OCI-LY1 (cell line): ENCODE measurements around the gene TIGD2.

Source experiments
- H2AFZ ChIP-seq: fragments of 200-600 bp; sonication (generic), shearing (Covaris generic); 2 replicates; pipeline ENCODE4 v1.6.0; 2014; ENCODE audit warnings: antibody characterized with exemption, mild to moderate bottlenecking, low read length
- H3F3A ChIP-seq: fragments of 200-600 bp; sonication (generic), shearing (Covaris generic); 2 replicates; pipeline ENCODE4 v1.6.0; 2014; ENCODE audit warnings: mild to moderate bottlenecking, antibody characterized with exemption, low read length, moderate library complexity; ENCODE audit not compliant: insufficient read depth
- H3K27ac ChIP-seq: fragments of 200-600 bp; sonication (generic); 2 replicates; pipeline ENCODE4 v1.5.1; 2014; ENCODE audit warnings: low read length, mixed run types, mild to moderate bottlenecking, low read depth; ENCODE audit not compliant: poor library complexity, severe bottlenecking
- H3K27me3 ChIP-seq: fragments of 200-600 bp; sonication (generic); 2 replicates; pipeline ENCODE4 v1.6.0; 2014; ENCODE audit warnings: antibody characterized with exemption, mild to moderate bottlenecking, low read length, moderate library complexity; ENCODE audit not compliant: insufficient read depth
- H3K36me3 ChIP-seq: fragments of 200-600 bp; sonication (generic); 2 replicates; pipeline ENCODE4 v1.6.1; 2014; ENCODE audit warnings: mild to moderate bottlenecking, antibody characterized with exemption, low read length, moderate library complexity, mixed read lengths; ENCODE audit not compliant: insufficient read depth
- H3K4me1 ChIP-seq: fragments of 200-600 bp; sonication (generic); 2 replicates; pipeline ENCODE4 v1.5.1; 2014; ENCODE audit warnings: mild to moderate bottlenecking, low read length, moderate library complexity; ENCODE audit not compliant: insufficient read depth, severe bottlenecking
- H3K4me2 ChIP-seq: fragments of 200-600 bp; sonication (generic), shearing (Covaris generic); 2 replicates; pipeline ENCODE4 v1.6.1; 2014; ENCODE audit warnings: low read length
- H3K4me3 ChIP-seq: fragments of 200-600 bp; sonication (generic); 2 replicates; pipeline ENCODE4 v1.5.1; 2014; ENCODE audit warnings: low read length, low read depth, mild to moderate bottlenecking, mixed read lengths; ENCODE audit not compliant: poor library complexity, severe bottlenecking
- H3K79me2 ChIP-seq: fragments of 200-600 bp; shearing (Covaris generic); 2 replicates; pipeline ENCODE4 v1.6.1; 2016; ENCODE audit warnings: mixed run types, low read length, mixed read lengths; ENCODE audit not compliant: insufficient read depth
- H3K9ac ChIP-seq: fragments of 200-600 bp; sonication (generic), shearing (Covaris generic); 2 replicates; pipeline ENCODE4 v1.6.1; 2014; ENCODE audit warnings: mild to moderate bottlenecking, low read length, mixed read lengths
- H3K9me2 ChIP-seq: fragments of 200-600 bp; sonication (generic), shearing (Covaris generic); 2 replicates; pipeline ENCODE4 v1.6.1; 2014; ENCODE audit warnings: low read depth, mild to moderate bottlenecking, low read length, mixed read lengths
- H3K9me3 ChIP-seq: fragments of 200-600 bp; shearing (Covaris generic); 2 replicates; pipeline ENCODE4 v1.6.1; 2014; ENCODE audit warnings: low read length, mixed read lengths
- H4K20me1 ChIP-seq: fragments of 200-600 bp; sonication (generic), shearing (Covaris generic); 2 replicates; pipeline ENCODE4 v1.6.0; 2016; ENCODE audit warnings: mild to moderate bottlenecking, low read length; ENCODE audit not compliant: insufficient read depth
- CTCF ChIP-seq: fragments of 200-600 bp; sonication (generic), shearing (Covaris generic); IDR thresholded peaks from 2 replicates; pipeline ENCODE4 v1.5.1; 2017; ENCODE audit warnings: mild to moderate bottlenecking, antibody characterized with exemption, low read length, moderate library complexity, mixed read lengths
- EZH2 ChIP-seq: fragments of 200-600 bp; sonication (generic), shearing (Covaris generic); IDR thresholded peaks from 2 replicates; pipeline ENCODE4 v1.8.0; 2017; ENCODE audit warnings: borderline replicate concordance, mixed run types, mild to moderate bottlenecking, antibody characterized with exemption, low read length, moderate library complexity, mixed read lengths

TIGD2 gene

GRCh38 chr4:89069481-89069880 lies 41.9 kb upstream of the TIGD2 start:
- Histone ChIP-seq H3F3A (no peaks in the 10 kb centered on the region), H3K27ac (no peak overlapping the region), H3K9ac (no peak overlapping the region), H3K36me3 (no peaks in the 10 kb centered on the region), H3K79me2 (no peaks in the 10 kb centered on the region), H3K9me3 (no peaks in the 10 kb centered on the region), H3K4me1 (no peaks in the 10 kb centered on the region), H3K4me3 (no peak overlapping the region), H2AFZ (no peak overlapping the region), H3K9me2 (no peaks in the 10 kb centered on the region), H3K4me2 (no peak overlapping the region), H4K20me1 (no peaks in the 10 kb centered on the region), H3K27me3 (no peaks in the 10 kb centered on the region)
- no peak for TF ChIP-seq CTCF
- no peak for TF ChIP-seq EZH2

- no peaks in the 10 kb centered on the region for H3K27me3 ChIP-seq
- no peaks in the 10 kb centered on the region for H3K4me1 ChIP-seq
- H3K4me2 ChIP-seq = no peak overlapping the region
- H3K9me2 ChIP-seq = no peaks in the 10 kb centered on the region
- H3K36me3 ChIP-seq = no peaks in the 10 kb centered on the region
- H3K27ac ChIP-seq = no peak overlapping the region
- TF ChIP-seq CTCF (no peak), EZH2 (no peak)
- no peaks in the 10 kb centered on the region for H4K20me1 ChIP-seq
- H3K9me3 ChIP-seq = no peaks in the 10 kb centered on the region
- no peak overlapping the region for H3K4me3 ChIP-seq
- H2AFZ ChIP-seq = no peak overlapping the region
- H3K9ac ChIP-seq = no peak overlapping the region
- H3F3A ChIP-seq = no peaks in the 10 kb centered on the region
- H3K79me2 ChIP-seq = no peaks in the 10 kb centered on the region
Measured at GRCh38 chr4:89070041-89070440, 41.3 kb upstream of the TIGD2 start.

- H2AFZ ChIP-seq = no peak overlapping the region
Measured at GRCh38 chr4:89071311-89071710, 40.0 kb upstream of the TIGD2 start.

More at GRCh38 chr4:89071311-89071710, 40.0 kb upstream of the TIGD2 start:
- no peaks in the 10 kb centered on the region for H4K20me1 ChIP-seq
- no peak overlapping the region for H3K4me2 ChIP-seq
- H3K9ac ChIP-seq = no peak overlapping the region
- no peaks in the 10 kb centered on the region for H3K9me3 ChIP-seq
- H3K36me3 ChIP-seq = no peaks in the 10 kb centered on the region
- H3K27me3 ChIP-seq = no peaks in the 10 kb centered on the region
- no peaks in the 10 kb centered on the region for H3K79me2 ChIP-seq
- no peak overlapping the region for H3K27ac ChIP-seq
- H3K4me3 ChIP-seq = no peak overlapping the region
- no peaks in the 10 kb centered on the region for H3K9me2 ChIP-seq
- TF ChIP-seq CTCF (no peak), EZH2 (no peak)
- H3F3A ChIP-seq = no peaks in the 10 kb centered on the region
- no peaks in the 10 kb centered on the region for H3K4me1 ChIP-seq
